Activated CD4-positive, CD25-positive, alpha-beta regulatory T cell (primary cell): ENCODE results near the gene TMEM245.
"Not testable (repeated sequence)": the region's sequence is repeated elsewhere in the genome, so short reads cannot be mapped to it uniquely, and the experiment has no call there.

Source experiments
- DNase-seq, 4 experiments: peaks; one replicate each; lab custom pipeline; 2025; lab: John Stamatoyannopoulos, UW

The TMEM245 gene

DNA sequence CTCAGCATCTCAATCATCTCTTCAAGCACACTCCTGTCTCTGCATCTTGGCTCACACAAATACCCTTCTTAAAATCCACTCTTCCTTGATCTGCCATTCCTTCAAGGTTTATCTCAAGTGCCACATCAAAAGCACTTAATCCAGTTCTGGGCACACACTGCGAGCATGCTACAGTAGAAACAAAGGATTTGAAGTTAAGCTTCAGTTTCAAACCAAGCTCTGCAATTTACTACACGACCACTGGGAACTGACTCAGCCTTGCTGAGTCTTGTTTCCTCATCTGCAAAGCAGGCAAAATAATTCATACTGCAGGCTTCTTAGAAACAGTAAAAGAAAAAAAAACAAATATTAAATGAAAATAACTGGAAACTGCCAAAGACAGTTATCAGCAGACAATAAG, 56.0 kb downstream of the TMEM245 start:
- no peak for DNase-seq

DNA sequence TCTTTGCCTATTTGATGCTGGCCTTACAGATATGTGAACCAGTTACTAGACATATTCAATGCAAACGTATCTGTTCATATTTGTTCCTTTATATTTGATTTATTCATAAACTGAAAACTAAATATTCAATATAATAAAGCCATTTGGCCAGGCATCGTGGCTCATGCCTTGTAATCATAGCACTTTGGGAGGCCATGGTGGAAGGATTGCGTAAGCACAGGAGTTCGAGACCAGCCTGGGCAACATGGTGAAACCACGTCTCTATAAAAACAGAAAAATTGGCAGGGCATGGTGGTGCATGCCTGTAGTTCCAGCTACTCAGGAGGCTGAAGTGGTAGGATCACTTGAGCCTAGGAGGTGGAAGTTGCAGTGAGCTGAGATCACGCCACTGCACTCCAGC, 57.2 kb downstream of the TMEM245 start:
- DNase-seq = no peak

DNA sequence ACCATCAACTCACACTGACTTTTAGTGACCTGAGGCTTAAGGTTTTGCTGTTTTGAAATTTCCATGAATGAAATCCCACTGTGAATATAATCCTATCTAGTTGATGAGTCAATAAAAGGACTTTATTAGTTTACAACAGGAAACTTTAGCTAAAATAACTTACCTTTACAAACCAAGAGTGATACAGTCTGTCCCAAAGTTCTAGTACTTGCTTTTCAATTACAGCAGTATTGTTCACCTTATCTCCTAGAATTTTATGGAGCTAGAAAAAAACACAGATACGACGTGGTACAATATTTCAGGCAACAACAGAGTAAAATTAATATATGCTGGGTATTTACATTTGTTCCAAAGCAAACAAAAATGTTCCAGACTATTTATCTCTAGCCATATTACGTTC, 59.6 kb downstream of the TMEM245 start:
- DNase-seq = no peak

DNA sequence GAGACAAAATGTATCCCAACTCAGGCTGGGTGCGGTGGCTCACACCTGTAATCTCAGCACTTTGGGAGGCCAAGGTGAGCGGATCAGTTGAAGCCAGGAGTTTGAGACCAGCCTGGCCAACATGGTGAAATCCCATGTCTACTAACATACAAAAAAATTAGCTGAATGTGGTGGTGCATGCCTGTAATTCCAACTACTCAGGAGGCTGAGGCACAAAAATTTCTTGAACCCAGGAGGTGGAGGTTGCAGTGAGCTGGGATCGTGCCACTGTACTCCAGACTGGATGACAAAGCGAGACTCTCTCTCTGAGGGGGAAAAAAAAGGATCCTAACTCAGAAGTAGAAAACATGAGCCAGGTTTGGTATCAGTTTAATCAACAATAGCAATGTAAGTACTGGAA, 66.6 kb downstream of the TMEM245 start:
- DNase-seq = not testable (repeated sequence)

DNA sequence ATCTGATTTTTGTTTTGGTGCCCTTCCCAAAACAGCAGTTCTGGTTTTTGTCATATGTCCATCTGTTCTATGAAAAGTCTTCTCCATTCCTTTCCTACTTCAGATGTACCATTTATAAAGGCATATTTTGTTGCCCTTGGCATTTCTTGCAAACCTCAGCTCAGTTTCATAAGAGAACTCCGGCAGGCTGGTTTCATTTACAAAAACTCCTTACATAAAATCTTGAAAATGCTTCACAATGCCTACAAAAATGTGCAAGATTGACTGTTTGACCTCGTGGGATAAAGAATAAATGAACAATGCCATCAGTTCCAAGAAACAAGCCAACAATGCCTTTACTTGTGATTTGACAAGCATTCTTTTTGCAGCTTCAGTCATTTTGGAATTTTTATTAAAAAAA, 67.3 kb downstream of the TMEM245 start:
- DNase-seq = no peak

DNA sequence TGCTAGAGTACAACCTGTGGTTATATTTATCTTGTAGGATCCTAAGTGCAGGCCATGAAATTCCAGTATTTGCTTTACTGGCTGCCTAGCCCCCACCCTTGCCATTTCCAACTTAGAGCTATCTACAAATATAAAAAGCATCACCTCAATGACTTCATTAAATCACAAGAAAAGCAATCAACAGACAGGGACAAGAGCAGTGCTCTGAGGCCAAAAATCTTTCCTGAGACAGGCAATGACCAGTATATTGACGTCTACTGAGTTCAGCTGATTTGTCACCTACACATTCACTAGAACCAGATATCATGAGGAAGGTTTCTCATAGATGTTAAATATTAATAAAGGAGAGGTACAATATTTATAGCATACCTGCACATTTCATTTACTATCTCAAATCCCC, 68.0 kb downstream of the TMEM245 start:
- no peak for DNase-seq

DNA sequence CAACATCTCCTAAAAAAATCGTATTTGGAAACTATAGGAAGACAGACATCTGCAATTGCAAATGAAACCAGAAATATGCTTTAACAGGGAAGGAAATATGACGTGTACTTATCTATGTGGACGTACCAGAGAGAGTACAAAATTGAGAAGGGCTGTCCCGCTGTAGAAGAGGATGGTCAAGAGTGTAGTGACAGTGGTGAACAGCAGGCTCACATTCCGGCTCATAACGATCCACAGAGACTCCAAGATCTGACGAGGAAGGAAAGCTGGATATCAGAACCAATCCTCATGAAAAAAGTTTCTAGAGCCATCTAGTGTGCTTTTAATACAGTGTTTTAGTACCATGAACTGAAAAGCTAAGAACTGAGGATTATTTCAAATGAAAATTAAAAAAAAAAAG, 69.3 kb downstream of the TMEM245 start:
- no peak for DNase-seq

DNA sequence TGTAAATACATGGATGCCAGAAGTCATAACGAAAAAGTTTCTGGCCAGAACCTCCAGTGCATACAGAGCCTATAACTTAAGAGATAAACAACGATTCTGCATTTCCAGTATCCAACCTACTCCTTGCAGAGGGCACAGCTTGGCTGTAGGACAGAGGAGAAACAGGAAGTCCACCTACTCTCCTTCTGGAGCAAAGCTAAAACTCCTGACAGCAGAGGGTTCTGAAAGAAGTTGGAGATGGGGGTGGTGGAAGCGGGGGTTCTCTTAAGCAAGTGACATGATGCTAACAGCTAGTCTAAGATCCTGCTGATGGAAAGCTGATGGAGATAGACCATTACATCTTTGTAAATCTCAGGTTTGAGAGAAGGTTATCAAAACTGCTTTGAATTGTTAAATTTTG, 70.9 kb downstream of the TMEM245 start:
- no peak for DNase-seq

DNA sequence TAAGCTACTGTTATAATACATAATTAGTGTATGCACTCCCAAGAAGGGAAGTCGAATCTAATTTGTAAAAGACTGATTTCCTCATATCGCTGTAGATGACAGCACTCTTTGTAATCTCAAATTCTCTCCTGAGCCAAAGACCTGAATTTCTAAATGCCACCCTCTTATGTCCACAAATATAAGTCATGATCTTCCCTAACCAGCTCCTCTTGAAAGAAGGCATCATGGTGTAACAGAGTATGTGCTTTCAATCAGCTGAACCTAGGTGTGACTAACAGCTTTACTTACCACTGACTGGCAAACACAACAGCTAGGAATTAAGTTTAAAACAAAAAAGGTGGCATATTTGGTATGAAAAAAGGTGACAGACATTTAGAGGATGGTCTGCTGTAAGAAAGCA, 72.5 kb downstream of the TMEM245 start:
- DNase-seq = no peak

DNA sequence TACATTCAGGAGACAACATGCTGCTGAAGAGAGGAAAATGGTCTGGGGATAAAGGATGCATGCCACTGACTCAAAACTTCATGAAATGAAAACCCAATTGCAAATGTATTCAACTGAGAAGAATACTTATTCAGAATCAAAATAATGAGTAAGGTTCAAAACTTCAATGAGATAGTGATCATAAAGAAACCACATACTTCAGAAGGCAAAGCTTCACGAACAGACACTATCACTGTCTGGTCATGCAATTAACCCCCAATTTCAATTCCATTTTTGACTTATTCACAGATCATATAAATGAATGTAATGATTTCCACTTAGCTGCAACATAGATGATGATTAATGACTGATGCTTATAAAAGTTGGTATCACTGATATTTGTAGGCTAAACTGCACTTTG, 73.4 kb downstream of the TMEM245 start:
- DNase-seq = no peak

DNA sequence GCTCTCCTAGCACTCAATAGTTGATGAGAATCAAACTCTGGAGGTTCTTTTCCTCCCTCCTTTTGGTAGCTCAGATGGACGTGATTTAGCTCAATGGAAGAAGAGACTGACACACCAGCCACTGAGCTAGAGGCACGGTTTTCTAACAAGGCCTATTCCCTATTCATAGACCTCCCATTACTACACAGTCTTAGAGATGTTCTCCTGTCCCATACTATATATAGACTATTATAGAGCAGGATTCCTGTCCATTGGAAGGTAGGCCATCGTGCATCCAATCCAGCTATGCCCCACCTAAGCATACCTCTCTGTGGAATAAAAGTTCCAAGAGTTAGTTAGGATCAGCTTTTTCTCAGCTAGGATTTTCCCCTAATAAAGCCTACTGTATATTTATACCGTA, 76.2 kb downstream of the TMEM245 start:
- DNase-seq = no peak

DNA sequence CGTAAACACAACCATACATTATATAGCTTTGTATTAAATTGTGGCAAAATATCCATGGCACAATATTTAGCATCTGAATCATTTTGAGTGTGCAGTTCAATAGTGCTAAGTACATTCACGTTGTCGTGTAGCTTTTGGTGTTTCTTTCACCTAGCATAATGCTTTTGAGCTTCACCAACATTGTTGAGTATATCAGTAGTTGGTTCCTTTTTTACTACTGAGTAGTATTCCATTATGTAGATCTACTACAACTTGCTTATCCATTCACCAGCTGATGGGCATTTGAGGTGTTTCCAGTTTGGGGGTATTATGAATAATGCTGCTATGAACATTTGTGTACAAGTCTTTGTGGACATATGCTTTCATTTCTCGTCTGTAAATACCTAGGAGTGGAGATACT, 79.2 kb downstream of the TMEM245 start:
- no peak for DNase-seq

DNA sequence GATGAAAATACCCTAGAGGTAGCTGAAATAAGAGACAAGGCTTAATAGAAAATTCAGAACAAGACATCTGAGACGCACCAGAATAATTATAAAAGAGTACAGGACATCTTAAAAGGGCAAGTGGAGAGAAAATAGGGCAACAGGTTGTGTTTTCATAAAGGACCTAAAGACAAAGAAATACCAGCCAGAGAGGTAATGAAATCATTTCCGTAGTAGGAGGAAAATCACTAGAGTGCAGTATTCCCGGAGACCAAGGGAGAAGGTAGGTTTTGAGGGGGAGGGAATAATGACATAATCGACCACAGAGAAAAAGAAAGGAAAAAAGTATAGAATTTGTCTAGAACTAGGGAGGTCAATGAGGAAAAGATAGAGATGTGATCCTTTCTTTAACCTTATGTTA, 80.2 kb downstream of the TMEM245 start:
- no peak for DNase-seq

DNA sequence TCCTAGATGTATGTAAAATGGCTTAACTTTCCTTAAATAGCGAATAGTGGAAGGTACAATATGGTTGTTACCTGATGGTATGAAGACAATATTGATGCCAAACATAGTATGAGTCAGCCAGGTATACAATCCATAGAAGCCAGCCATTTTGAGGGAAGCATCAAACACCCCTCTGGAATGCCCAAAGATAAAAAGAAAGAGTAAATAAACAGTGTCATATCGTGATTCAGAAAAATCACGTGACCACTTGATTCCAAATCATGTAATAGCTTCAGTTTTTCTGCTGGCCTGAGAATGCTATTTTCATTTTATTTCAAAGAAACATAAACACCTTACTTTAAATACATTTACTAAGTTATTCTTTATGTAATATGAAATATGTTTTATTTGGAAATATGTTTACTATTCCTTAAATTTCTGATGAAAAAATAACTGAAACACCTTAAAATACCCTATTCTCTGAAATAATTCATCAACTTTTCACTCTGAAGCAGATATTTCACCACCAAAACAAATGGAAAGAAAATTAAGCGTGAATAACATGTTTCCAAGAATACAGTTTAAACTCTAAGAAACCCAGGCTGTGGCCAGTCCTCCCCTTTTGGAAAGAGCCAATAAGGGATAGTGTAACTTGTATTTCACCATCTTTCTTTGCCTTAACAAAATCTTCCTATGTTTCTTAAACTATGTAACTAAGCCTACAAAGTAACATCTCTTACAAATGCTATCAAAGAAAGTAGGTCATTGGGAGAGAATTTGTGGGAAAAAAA, 81.6 kb downstream of the TMEM245 start:
- no peak for DNase-seq

DNA sequence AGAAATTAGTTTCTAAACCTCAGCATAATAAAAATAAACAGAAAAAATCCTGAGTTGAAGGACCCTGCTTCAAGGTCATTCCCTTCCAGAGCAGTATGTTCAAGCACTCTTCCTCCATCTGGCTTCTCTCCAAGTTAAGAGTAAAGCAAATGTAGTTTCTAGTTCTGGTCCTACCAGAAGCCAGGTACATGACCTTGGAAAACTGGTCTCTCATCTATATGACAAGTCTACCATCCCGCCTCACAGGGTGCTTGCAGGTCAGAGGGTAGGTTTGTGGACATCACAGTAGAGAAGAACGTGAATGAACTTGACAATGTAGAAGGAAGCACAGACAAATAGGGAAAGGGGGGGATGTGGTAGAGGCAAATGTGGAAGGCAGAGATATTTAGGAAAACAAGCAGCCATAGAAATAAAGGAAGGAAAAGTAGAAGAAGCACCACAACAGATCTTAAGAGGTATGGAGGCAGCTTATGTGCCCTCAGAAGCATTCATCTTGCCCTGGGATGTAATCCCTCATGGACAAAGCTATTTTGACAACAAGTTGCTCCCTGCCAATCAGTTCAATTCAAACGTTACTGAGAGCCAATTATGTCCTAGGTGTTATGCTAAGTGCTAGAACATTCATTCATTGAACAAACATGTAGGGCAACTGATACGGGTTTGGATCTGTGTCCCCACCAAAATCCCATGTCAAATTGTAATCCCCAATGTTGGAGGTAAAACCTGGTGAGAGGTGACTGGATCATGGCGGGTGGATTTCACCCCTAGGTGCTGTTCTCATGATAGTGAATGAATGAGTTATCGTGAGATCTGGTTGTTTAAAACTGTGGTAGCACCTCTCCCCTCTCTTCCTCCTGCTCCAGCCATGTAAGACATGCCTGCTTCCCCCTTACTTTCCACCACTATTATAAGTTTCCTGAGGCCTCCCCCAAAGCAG, 82.7 kb downstream of the TMEM245 start:
- no peak for DNase-seq

DNA sequence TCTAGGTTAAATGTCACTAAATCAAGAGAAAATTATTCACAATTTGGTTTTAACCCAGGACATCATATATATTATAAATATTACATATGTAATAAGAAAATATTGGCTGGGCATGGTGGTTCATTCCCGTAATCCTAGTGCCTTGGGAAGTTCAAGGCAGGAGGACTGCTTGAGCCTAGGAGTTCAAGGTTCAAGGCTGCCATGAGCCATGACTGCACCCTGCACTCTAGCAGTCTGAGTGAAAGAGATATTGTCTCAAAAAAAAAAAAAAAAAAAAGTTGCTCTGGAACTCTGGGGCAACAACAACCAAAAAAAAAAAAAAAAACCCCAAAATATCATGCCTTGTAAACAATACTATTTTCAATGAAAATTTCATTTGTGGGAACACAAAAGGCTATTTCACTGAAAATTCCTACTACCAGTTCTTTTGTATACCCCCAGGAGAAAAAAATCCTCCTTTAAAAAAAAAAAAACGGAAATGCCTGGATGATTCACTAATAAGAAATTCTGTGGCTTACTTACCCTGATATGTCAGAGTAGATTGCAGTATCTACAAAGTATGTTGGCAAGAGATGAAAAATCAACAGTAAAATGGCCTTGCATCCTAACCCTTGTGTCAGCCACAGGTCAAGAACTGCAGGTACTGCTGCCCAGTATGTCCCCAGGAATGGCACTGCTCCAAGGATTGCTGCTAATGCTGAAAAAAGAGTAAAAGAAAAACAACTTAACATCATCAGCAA, 83.9 kb downstream of the TMEM245 start:
- DNase-seq = no peak

DNA sequence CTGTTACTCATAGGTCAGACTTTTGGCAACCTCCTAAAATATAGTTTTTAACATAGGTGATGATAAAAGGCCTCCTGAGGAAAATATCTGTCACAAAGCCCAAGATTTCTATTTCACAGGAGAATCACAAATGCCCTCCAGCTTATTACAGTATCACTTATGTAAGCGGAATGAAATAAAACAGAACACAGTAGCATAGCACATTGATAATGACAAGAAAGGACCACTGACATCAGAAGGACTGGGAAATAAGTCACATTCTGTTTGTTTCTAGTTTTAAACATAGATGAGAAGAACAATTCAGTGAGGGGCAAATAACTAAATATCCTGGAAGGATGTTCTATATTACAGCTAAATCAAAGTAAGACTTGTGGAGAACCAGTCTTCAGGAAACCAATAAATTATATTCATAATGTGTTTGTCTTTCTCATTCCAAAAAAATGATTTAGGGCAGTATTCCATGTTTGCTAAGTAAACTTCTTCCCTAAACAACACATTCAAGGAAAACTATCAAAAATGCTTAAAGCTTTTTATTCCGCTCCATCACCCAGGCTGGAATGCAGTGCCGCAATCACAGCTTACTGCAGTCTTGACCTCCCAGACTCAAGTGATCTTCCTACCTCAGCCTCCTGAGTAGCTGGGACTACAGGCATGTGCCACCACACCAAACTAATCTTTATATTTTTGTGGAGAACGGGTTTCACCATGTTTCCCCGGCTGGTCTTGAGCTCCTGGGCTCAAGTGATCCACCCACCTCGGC, 85.6 kb downstream of the TMEM245 start:
- DNase-seq = no peak

DNA sequence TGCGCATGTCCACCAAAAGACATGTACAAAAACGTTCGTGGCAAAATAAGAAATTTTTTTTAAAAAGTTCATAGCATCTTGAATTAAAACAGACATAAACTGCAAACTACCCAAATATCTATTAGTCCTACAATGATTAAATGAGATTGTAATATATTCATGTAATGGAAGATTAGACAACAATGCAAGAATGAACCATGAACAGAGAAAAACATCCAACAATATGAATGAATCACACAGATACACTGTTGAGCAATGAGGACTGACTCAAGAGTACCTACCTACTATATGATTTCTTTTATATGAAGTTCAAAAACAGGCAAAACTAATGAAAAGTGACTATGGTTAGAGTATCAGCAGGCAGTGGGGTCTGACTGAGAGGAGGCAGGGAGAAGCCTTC, 88.5 kb downstream of the TMEM245 start:
- DNase-seq = no peak

DNA sequence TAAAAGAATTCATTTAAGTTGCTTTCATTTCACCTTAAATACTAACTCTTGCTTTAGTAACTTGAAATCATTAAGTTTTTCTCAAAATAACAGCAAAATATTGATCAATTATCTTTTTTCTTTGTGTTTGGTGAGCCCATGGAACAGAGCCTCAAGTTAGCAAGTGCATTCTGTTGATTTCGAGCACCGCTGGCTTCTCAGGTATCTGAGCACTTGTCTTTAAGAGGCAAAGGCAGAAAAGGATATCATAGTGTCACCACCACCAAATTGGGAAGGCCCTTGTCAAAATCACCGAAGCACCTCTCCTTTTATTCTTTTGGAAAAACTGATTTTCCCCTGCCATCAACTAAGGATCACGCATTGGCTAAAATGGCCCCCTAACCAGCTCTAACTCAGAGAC, 89.3 kb downstream of the TMEM245 start:
- DNase-seq = no peak

DNA sequence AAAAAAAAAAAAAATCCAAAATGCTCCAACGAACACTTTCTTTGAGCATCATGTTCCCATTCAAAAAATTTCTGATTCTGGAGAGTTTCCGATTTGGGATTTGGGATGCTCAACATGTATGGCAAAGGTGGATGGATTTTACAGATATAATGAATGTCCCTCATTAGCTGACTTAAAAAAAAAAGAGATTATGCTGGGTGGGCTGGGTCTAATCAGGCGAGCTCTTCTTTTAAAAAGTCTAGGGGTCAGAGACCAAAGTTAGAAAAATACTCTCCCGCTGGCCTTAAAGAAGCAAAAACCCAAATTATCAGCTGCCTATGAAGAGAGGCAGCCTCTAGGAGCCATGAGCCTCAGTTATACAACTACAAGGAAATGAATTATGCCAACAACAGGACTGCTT, 91.3 kb downstream of the TMEM245 start:
- DNase-seq = no peak

DNA sequence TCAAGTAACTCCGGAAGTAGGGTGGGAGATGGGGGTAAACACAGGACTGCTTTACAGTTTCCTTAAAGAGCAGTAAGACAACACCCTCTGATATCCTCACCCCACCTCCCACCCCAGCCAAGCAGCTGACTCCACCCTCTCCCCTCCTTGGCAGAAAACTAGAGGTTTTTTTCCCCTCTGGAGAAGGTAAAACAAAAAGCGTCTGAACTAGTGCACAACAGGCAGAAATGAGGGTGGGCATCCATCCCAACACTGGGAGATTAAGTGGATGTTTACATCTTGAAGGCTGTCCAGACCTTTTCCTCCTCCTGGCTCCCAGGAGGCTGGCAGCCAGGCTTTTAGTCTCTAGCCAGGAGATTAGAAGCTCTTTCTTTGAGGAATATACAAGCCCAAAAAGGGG, 92.6 kb downstream of the TMEM245 start:
- no peak for DNase-seq

DNA sequence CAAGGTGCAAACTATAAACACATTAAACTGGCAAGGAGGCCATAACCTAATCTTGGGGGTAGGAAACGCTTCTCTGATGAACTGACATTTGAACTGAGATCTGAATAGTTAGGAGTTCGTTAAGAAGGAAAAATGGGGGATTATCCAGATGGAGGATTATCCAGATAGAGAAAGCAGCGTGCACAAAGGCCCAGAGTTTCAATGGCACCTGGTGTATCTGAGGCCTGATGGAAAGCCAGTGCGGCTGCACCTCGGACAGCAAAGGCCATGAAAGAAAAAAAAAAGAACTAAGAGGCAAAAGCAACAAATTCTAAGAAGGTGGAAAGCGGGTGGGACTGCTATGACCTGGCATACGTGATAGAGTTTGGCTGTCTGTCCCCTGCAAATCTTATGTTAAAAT, 93.4 kb downstream of the TMEM245 start:
- no peak for DNase-seq
